SHP77 treated with DMSO at 0.1 percent for 48 hours (cell line): ENCODE results near the gene MCCD1.
"Not testable (repeated sequence)": the region's sequence is repeated elsewhere in the genome, so short reads cannot be mapped to it uniquely, and the experiment has no call there.

Experiments used
- DNase-seq: peaks from one replicate; lab custom pipeline; 2025; lab: John Stamatoyannopoulos, UW

Gene MCCD1

DNA sequence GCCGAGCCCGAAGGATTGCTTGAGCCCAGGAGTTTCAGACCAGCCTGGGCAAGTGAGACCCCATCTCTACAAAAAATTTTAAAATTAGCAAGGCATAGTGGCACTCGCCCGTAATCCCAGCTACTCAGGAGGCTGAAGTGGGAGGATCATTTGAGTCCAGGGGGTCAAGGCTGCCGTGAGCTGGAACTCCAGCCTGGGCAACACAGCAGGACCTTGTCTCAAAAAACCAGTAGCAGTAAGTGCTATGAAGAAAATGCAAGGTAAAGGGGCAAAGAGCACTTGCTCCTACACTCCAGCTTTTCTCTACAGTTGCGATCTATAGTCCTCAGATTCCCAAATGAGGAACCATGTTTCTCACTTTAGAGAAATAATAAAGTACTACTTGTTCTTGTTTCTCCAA lies 14.9 kb downstream of the MCCD1 start:
- no peak for DNase-seq

DNA sequence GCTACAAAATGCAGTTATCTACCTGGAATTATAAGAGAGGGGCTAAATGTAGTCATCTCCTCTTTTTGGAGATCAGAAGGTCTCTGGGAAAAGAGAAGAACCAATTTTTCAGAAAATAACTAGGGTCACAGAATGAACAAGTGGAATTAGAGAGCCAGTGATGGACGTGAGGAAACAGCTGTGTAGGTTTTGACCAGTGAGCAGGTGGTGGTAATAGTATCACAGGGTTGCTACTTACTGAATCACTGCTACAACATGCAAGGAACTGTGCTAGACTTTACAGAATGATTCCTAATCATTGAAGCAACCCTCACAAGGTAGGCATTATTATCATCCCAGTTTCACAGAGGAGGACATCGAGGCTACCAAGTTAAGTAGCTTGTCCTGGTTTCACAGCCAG lies 15.9 kb downstream of the MCCD1 start:
- no peak for DNase-seq

DNA sequence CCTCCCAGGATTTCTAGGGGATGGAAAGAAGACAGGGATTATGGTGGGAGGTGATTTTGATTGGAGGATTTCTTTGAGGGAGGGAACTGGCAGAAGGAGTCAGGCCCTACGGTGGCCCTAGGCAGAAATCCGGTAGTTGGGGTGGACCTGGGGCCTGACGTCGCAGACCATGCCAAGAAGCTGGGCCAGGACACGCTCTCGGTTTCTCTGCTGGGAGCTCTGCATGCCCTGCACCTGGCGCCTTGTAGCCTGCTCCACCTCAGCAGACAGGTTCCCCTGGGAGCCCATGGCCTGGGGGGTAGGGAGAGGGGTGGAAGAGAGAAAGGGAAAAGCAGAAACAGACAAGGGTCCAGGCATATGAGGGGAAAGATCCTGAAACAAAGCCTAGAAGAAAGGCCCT lies 16.5 kb downstream of the MCCD1 start:
- no peak for DNase-seq

DNA sequence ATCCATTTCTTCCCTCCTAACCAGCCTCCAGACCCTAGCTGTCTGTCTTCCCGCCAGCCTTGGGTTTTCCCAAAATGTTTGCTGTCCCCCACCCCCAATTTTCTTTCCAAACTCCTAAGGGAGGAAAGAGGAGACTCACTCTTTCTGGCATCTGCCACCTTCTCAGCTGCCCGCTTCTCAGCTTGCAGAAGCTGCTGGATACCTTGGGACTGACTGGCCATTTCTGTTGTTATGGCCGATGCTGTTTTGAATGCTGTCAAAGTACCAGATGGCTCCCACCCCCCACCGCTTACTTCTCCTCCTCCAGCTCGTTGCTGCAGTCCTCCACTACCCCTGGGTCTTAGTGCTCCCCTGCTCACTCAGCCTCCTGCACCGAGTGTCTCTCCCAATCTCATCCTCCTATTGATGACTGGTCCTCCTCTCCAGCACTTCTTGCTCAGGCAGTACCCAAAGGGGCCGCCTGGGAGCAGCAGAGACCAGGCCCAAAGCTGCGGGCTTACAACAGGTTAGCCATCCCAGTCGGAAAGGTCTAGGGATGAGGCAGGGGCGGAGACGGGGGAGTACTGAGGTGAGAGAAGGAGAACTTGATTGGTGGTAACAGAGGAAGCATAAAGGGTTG lies 17.7 kb downstream of the MCCD1 start, which contains the start of gene ATP6V1G2:
Gene ATP6V1G2 (minus strand): TSS at position 270 of the 619 bp plus-strand sequence. CDS start 49 bp downstream, at position 221.
- peak; percentile 97 for DNase-seq

DNA sequence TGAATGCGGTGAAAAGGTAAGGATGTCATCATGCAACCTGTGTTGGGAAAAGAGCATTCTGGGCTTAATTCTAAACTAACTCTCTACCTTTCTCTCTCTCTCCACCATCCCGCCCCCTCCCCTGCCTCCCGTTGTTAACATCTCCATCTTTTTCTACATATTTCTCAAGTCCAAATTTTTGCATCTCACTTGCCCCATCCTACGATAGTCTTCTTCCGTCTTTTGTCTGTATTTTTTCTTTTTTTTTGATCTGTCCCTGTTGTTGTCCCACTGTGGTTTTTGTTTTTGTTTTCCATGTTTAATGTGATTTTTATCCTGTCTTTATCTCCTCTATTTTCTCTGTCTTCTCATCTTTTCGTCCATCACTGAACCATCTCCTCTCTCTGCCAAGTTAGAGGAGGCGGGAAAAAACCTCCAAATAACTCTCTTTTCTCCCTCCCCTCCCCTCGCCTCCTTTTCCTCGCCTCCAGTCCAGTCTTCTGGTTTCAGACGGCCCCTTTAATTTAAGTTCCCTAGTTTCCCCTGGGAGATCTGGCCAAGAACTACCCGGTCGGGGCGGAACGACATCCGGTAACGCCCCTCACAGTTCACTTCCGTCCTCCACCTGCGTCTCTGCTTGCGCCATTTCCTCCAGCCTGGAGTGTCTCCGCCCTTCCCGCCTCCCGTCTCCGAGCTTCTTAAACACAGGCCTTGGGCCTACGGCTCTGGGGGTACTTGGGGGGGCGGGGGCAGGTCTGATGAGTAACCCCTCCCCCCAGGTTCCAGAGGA lies 18.4 kb downstream of the MCCD1 start, which contains the start of gene NFKBIL1:
Gene NFKBIL1 (plus strand): TSS at position 651 of the 769 bp plus-strand sequence. CDS start 87 bp downstream, at position 738.
- peak; percentile 94 for DNase-seq

DNA sequence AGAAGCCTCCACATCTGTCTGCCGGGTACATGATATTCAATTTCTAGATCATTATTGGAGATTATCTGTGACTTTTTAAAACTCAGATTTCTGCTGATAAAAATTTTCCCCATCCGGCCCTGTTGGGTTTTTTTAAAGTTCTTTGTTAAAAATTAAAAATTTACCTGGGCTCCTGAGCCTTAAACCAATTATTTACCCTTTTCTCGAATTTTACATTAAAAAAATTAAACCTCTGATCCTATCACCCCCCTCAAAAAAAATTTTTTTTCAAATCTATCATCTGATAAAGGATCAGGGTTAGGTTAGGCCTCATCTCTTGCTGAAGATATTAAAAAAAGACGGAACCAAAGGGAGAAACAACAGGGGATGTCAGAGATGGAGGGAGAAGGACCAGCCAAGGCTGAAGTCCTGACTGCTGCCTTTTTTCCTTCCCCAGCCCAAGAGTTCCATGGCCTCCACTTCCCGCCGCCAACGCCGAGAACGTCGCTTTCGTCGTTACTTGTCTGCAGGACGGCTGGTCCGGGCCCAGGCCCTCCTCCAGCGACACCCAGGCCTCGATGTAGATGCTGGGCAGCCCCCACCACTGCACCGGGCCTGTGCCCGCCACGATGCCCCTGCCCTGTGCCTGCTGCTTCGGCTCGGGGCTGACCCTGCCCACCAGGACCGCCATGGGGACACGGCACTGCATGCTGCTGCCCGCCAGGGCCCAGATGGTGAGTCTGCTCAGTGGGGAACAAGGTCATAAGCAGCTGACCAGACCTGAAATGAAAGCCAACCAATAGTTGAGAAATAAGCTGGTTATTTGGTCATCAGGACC lies 19.2 kb downstream of the MCCD1 start:
- no peak for DNase-seq

DNA sequence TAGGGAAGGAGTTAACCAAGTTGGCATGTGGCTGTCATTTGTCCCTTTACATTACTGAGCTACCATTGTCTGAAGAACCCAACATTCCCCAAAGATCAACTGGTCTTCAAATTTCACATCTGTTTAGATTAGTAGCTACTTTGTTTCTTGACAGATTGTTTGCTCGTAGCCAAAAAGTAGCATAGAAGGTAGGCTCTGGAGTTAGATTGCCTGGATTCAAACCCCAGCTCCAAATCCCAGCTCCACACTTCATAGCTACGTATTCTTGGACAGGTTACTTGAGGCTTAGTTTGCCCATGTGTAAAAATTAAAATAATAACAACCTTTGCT lies 19.7 kb downstream of the MCCD1 start:
- DNase-seq, result no peak

DNA sequence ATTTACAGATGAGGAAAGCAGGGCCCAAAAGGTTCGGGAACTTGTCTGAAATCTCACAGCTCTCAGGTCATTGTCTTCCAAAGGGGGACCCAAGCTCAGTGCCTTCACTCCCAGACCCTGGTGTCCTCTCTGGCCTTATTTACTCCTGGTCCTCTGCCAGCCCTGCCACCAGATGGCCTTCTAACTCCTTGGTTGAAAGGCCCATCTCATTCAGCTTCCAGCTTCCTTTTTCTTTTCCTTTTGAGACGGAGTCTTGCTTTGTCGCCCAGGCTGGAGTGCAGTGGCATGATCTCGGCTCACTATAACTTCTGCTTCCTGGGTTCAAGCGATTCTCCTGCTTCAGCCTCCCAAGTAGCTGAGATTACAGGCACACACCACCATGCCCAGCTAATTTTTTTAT lies 22.6 kb downstream of the MCCD1 start:
- not testable (repeated sequence) for DNase-seq

DNA sequence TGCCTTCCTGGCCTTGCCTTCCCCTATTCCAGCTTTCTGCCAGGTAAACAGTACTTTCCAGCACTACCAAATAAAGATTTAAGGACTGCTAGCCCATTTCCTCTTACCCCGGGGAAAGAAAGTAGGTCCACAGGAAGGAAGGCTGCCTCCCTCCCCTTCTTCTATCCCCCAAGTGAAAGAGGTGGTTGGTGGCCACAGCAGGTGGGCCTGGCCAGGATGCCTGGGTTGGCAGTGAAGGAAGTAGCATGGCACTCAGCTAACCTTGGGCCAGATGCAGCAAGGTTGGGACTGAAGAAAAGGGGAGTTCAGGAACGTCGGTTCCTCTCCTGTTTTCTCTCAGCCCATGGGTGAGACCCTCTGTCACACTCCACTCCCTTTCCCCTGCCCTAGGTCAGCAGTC lies 27.5 kb downstream of the MCCD1 start:
- no peak for DNase-seq

DNA sequence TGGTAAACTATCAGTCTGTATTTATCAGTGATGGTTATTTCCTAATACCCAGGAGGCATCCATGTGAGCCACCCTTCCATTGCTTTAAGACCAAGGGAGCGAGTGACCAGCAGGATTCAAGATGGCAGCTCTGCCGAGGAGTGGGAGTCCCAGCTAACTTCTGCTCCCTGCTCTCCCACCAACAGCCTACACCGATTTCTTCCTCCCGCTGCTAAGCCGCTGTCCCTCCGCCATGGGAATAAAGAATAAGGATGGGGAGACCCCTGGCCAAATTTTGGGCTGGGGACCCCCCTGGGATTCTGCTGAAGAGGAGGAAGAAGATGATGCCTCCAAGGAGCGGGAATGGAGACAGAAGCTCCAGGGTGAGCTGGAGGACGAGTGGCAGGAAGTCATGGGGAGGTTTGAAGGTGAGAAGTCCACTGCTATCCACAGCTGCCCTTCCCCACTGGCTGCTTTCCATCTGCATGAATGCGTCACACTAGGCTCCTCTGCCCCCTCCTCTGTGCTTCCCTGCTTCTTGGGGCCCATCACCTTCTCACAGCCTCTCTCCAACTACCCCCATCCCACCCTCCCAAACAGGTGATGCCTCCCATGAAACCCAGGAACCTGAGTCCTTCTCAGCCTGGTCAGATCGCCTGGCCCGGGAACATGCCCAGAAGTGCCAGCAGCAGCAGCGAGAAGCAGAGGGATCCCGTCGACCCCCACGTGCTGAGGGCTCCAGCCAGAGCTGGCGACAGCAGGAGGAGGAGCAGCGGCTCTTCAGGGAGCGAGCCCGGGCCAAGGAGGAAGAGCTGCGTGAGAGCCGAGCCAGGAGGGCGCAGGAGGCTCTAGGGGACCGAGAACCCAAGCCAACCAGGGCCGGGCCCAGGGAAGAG lies 28.9 kb downstream of the MCCD1 start:
- DNase-seq, result no peak

DNA sequence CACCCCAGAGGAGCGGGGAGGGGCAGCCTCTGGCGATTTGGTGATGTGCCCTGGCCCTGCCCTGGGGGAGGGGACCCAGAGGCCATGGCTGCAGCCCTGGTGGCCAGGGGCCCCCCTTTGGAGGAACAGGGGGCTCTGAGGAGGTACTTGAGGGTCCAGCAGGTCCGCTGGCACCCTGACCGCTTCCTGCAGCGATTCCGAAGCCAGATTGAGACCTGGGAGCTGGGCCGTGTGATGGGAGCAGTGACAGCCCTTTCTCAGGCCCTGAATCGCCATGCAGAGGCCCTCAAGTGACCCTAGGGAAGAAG lies 29.5 kb downstream of the MCCD1 start:
- DNase-seq, result no peak

DNA sequence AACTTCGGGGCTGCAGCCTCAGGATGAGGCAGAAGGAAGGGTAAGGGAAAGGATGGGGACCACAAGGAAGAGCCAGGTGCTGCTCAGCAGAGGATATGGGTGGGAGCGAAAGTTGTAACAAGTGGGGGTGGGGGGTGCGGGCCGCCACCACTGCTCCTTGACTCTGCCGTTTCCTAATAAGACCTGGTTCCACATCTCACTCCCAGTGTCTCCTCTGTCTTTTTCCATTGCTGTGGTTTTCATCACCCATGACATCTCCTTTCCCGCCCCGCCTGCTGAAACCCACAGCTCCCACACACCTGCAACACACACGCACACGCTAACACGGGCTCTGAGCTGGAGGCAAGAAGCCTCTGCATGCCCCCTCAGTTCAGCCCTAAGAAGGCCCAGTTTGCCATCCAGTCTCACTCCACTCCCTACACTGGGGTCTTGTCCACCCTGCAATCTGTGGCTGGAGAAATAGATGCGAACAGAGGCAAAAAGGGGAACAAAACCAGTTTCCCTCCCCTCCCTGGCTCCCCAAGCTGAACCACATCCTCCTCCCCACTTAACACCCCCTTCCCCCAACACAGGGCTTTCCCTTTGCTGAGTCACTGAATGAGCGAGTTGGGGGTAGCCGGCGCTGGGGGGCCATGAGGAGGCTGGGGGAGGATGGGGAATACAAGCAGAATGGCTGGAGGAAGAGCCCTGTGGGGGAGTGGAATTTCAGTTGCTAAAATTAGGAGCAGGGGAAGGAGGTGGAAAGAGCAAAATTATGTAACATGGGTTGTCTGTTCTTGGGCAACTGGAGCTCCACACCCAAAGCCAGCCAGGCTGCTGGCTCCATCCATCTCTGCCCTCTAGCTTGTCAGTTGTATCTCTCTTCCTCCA lies 30.1 kb downstream of the MCCD1 start:
- DNase-seq, result no peak

DNA sequence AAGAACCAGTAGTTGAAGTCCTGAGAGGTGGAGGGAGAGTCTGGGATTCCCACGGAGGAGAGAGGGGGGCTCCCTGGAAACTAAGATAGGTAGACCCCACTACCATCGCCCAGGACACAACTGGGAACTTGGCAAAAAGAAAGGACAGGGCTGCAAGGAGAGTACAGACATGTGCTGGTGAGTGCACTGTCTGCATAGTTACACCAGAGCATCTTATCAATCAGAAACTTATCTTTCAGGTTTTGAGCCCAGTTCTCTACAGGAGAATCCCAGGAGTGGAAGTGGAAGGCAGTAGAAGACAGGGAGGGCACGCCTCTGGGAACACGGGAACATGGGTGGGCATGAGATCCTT lies 30.8 kb downstream of the MCCD1 start:
- DNase-seq, result no peak

DNA sequence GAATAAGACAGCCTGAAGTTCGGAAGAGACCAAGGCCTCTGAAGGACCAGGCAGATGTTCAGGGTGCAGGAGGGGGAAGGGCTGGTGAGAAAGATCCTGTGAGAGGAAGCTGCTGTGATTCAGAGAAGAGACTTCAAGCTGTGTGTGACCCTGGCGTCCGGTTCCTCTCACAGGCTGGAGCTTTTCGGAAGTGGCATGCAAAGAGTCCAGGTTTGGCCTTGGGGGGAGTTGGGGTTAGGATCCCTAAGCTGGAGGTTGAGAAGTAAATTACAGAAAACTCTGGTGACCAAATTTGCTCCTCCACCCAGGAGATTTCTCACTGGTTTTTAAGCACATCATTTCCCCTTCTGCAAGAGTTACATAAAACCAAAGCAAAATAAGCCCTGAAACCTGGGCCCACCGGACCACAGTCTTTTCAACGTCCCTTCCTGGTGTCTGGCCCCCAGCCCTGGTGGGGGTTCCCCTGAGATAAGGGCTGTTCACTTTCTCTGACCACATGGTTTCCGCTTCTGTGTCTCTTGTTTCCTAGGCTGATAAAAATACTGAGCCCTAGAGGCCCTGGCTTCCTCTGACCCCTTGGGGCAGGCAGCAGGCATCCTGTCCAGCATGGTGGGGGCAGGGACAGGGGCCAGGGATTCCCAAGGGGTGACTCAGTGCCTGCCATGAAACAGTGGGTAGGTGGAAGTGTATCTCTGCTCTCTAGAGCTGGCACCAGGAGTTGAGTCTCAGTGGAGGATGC lies 31.4 kb downstream of the MCCD1 start:
- DNase-seq, result no peak

DNA sequence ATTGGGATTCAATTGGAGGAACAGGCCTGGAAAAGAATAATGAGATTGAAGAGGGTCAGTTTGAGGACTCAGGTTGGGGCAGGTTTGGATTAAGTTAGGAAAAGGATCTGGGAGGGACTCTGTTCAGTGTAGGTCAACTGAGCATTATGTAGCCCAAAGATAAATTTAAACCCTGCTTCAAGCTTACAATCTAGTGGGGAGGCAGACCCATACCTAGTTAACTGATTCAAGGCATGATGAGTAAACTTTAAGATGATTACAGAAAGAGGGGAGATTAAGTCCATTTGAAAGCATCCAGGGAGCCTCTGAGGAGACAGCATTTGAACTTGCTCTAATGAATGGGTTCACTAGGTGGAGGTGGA lies 31.9 kb downstream of the MCCD1 start:
- no peak for DNase-seq

DNA sequence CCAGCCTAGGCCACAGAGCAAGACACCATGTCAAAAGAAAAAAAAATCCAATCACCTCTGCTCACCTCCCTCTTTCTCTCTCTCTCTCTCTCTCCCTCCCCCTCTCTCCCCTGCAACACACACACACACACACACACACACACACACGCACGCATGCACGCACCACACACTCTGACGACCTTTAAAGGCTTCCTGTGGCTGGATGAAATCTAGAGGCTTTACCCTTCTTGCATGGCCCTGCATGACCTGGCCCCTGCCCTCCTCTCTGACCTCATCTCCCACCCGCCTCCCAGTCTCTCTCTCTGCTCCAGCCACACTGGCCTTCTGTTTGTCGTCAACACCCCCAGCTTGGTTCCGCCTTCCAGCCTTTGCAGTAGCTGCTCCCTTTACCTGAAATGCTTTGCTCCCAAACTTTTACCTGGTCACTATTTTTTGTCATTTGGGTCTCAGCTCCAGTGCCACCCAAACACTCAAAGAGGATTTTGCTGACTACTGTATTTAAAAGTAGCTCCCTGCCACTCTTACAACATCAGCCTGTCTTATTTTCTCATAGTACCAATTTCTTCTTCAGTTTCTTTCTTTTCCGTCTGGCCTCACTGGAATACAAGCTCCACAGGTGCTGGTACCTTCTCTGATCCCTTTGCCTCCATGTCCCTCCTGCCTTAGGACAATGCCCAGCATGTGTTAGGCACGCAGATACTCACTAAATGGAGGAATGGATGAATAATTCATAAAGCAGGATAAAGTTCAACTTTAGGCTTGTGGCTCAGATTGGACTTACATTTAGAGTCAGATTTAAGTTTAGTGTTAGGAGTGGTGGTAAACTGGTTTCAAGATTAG lies 39.0 kb downstream of the MCCD1 start:
- DNase-seq, result no peak

DNA sequence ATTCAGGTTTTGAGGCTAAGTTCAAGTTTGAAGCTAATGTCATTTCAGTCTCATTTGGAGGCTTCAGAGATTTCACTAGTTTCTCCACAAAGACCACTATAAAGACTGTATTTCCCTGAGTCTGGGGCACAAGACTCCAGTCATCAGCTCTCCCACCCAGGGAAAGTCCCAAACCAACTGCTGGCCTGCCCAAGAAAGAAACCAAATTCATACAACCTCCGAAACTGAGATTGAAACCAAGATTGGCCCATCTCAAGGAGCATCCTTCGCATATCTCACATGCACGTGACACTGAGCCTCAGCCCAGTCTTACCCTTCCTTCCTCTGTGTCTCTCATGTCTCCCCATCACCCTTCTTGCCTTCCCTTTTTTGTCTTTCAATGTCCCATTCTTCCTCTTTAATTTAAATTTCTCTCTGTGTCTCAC lies 39.8 kb downstream of the MCCD1 start:
- DNase-seq, result no peak

DNA sequence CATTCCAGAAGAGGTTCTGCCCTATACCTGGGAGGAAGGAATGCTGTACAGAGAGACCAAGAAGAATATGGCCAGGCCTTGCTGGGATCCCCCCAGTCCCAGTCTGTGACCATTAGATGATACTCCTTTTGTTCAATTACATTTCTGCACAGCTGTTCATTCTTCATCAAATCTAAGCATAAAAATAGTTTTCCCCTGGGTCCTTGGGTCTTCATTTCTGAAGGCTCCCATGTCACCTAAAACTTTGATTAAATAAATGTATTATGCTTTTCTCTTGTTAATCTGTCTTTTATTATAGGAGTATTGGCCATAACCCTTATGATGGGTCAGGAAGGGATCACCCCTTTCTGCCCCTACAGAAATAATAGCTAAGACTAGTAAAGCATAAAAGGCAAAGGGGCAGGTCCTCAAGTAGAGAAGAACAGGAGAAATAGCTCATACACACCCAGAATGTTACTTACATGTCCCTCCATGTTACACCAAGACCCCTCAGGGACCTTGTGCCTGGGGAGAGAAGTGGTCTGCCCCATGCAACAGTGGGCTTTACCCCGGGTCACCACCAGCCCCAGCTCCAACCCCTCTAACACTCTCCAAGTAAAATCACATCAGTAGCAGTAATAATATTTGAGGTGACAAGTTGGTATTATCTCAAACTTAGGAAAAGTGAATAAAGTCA lies 41.2 kb downstream of the MCCD1 start:
- DNase-seq, result no peak
